Heart left ventricle (tissue), 16 donors: ENCODE measurements around the gene BAIAP2. TPM values are rescaled to one million over a fixed set of nuclear protein-coding genes. Genes with fewer than 3 reads are reported as not detected.

Experiments
- ATAC-seq, 4 donors: fragments of 200-7000 bp; cut with Tn5 transposase; one replicate each; pipeline ENCODE4 v1.9.1; 2020 to 2022; ENCODE audit warnings: moderate library complexity in 4 of 4, mild to moderate bottlenecking in 3 of 4, moderate number of reproducible peaks in 1 of 4
- DNase-seq, 5 donors: peaks; one replicate each; pipeline ENCODE4 v3.0.0-alpha.2; 2020
- H3K27ac ChIP-seq, 12 donors: fragments of 200-600 bp; sonication (generic) in 4 of 12; one replicate each; pipeline versions ENCODE4 v1.5.0 to v1.8.0; 2016 to 2022; ENCODE audit warnings: mild to moderate bottlenecking in 2 of 12
- H3K27me3 ChIP-seq, 9 donors: fragments of 200-600 bp; sonication (generic) in 2 of 9; one replicate each; pipeline versions ENCODE4 v1.5.1 to v1.8.0; 2016 to 2022; ENCODE audit warnings: mild to moderate bottlenecking in 3 of 9
- H3K36me3 ChIP-seq, 9 donors: fragments of 200-600 bp; sonication (generic) in 2 of 9; one replicate each; pipeline versions ENCODE4 v1.5.0 to v1.8.0; 2018 to 2022; ENCODE audit warnings: mild to moderate bottlenecking in 2 of 9
- H3K4me1 ChIP-seq, 12 donors: fragments of 200-600 bp; sonication (generic) in 4 of 12; one replicate each; pipeline versions ENCODE4 v1.5.0 to v1.8.0; 2016 to 2022; ENCODE audit warnings: mild to moderate bottlenecking in 3 of 12
- H3K4me3 ChIP-seq, 12 donors: fragments of 200-600 bp; sonication (generic) in 4 of 12; one replicate each; pipeline versions ENCODE4 v1.5.0 to v1.8.0; 2017 to 2022; ENCODE audit warnings: mild to moderate bottlenecking in 9 of 12, moderate library complexity in 4 of 12
- H3K9me3 ChIP-seq, 12 donors: fragments of 200-600 bp; sonication (generic) in 4 of 12; one replicate each; pipeline versions ENCODE4 v1.5.0 to v1.8.0; 2016 to 2022; ENCODE audit warnings: mild to moderate bottlenecking in 1 of 12
- POLR2A ChIP-seq, 2 donors: fragments of 450-650 bp; IDR thresholded peaks; one replicate each; pipeline ENCODE4 v1.6.1; 2017; ENCODE audit warnings: antibody characterized with exemption in 2 of 2, mild to moderate bottlenecking in 2 of 2, moderate library complexity in 2 of 2
- WGBS, 4 donors: extraction: QIAGEN DNeasy Blood & Tissue Kit in 2 of 4; methylation state at CpG; one replicate each; pipeline versions ENCODE4 v1.1.5 to v1.1.7; 2013 to 2018; 5-methylcytosine and 5-hydroxymethylcytosine counted together
- intact Hi-C, 10 donors: fragments of 100-400 bp; cut with DNase I; formaldehyde crosslinking; loops; one replicate each; pipeline versions ENCODE4 v1.11.1 to v1.14.2; 2022
- polyA plus RNA-seq, 2 donors: library from polyadenylated mRNA; stranded (reverse); fragments of 200-250 nt; gene quantifications; one replicate each; pipeline ENCODE4 v1.2.3, GENCODE V29; 2013
- total RNA-seq, 9 donors: library from RNA; depleted of rRNA in 2 of 9; stranded (reverse); fragments of >200 nt in 2 of 9; fragmentation: NEBNext Ultra II Directional in 3 of 9; extraction: Animal tissue kit (Norgen Biotek cat#: 25700) in 3 of 9; gene quantifications; one replicate each; pipeline versions ENCODE4 v1.1.0 to v1.2.4, GENCODE V29; 2016 to 2023
- TF ChIP-seq, protein P1 (sequence below), 12 donors: fragments of 200-600 bp; sonication (generic) in 4 of 12; IDR thresholded peaks; one replicate each; pipeline versions ENCODE4 v1.5.0 to v1.8.0; 2018 to 2022; ENCODE audit warnings: antibody characterized with exemption in 12 of 12, mild to moderate bottlenecking in 5 of 12
- donor health status: ischemic (EF 13 %, LVEDD 7.1; RV severe dilation, severe dysfunction).
- donor health status: healthy with polysubstance abuse.
- donor health status: DM: no; HTN: yes; CAD: no.
- donor health status: DM: no; HTN: no; CAD: no.
- donor health status: ischemic (EF 25% LVEDD 6.9; RV normal size, moderate dysfunction).
- donor health status: ischemic (EF 25% LVEDD 5.7; RV mildly dilated, moderate dysfunction).
- donor health status: healthy.
- donor health status: DM: yes; HTN: yes; CAD: no.
- donor health status: ischemic (EF 35%, LVEDD 5.7; RV mildly dilated, moderate dysfunction).
- donor health status: nonischemic (EF 11% LVEDD 7.7; RV severe dilation, severe dysfunction).
- donor health status: DM: yes; HTN: yes; CAD: no.
- donor health status: PGD.
- donor health status: ischemic (EF 29% LVEDD 5.4; RV normal size, mild dysfunction).
- donor health status: nonischemic (EF 23%, LVEDD 6.1; RV moderate dilation, normal function).

Gene BAIAP2
- total and polyA plus RNA-seq, 11 donors = 8.9 to 30.2 (median 18.5) TPM

- peak in 1 of 5 donors; percentile 52 for DNase-seq
- WGBS, 4 donors = 59 to 74% (median 64%) methylated on average over 23 to 38 of the region's 38 CpGs
- Histone ChIP-seq H3K27me3 (no peaks in the 10 kb centered on the region), H3K9me3 (no peaks in the 10 kb centered on the region), H3K27ac (peak overlapping the region; percentile 58 to 86 (median 78)), H3K4me3 (peak overlapping the region in 2 of 12 donors; percentile 12 to 24), H3K4me1 (peaks cover 14 to 85% (median 52%) of the 10 kb centered on the region in 12 donors), H3K36me3 (no peaks in the 10 kb centered on the region)
- ATAC-seq = peak; percentile 2 to 47 (median 24)
- TF ChIP-seq, protein P1, sequence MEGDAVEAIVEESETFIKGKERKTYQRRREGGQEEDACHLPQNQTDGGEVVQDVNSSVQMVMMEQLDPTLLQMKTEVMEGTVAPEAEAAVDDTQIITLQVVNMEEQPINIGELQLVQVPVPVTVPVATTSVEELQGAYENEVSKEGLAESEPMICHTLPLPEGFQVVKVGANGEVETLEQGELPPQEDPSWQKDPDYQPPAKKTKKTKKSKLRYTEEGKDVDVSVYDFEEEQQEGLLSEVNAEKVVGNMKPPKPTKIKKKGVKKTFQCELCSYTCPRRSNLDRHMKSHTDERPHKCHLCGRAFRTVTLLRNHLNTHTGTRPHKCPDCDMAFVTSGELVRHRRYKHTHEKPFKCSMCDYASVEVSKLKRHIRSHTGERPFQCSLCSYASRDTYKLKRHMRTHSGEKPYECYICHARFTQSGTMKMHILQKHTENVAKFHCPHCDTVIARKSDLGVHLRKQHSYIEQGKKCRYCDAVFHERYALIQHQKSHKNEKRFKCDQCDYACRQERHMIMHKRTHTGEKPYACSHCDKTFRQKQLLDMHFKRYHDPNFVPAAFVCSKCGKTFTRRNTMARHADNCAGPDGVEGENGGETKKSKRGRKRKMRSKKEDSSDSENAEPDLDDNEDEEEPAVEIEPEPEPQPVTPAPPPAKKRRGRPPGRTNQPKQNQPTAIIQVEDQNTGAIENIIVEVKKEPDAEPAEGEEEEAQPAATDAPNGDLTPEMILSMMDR (IDR thresholded peaks at IDR 0.05) = no peak
- no peak for TF ChIP-seq POLR2A (IDR thresholded peaks at IDR 0.05)
- intact Hi-C loops = no loop called here
Observed at GRCh38 chr17:81043725-81044427, 8.9 kb downstream of the BAIAP2 start.

- H3K27me3 ChIP-seq = no peaks in the 10 kb centered on the region
- no peaks in the 10 kb centered on the region for H3K9me3 ChIP-seq
- H3K36me3 ChIP-seq = no peaks in the 10 kb centered on the region
- 30 to 58% (median 44%) methylated on average over 12 to 14 of the region's 14 CpGs for WGBS, 4 donors
- DNase-seq = no peak
- no peak for ATAC-seq
- H3K4me3 ChIP-seq = peak overlapping the region in 6 of 12 donors; percentile 8 to 32 (median 17)
- H3K4me1 ChIP-seq = peaks cover 14 to 85% (median 56%) of the 10 kb centered on the region in 12 donors
- TF ChIP-seq, protein P1 (IDR thresholded peaks at IDR 0.05) = no peak
- no peak for TF ChIP-seq POLR2A (IDR thresholded peaks at IDR 0.05)
- intact Hi-C loops = no loop called here
- H3K27ac ChIP-seq = peak overlapping the region; percentile 58 to 86 (median 78)
Observed at GRCh38 chr17:81044428-81044763, 9.4 kb downstream of the BAIAP2 start.

DNA sequence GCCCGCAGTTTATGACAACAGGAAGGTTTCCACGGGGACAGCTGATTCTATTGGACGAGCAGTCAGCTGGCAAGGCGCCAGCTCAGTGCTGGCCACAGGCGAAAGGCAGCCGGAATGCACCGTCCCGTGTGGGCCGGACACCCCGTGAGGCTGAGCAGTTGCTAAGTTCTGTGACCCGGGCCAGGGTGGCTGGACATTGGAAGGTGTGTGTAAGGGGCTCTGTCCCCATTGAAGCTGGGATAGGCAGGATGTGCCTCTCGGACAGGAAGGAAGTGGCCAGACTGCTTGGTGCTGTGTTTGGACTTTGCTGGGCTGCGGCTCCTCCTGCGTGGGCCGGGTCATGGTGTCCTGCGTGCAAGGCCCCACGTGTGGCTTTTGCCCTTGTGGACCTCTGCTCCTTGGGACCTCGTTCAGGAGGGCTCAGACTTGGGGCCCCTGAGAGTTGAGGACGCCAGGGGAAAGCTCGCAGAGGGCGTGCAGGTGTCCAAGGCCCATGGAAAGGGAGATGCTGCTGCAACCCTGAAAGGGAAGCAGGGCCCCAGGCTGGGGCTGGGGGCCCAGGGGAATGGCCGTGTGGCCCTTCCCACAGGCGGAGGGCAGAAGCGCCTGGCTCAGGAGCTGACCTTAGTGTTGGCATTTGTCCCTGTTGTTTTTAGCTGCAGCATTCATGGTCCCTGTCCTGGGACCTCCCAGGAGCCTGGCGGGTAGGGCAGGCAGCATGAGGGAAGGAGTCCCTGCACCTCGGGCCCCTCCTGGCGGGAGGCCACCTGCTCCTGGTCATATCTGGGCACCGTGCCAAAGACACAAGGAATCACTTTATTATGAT lies 10.0 kb downstream of the BAIAP2 start:
- peak; percentile 88 to 97 (median 92) for DNase-seq
- 15 to 25% (median 20%) methylated on average over 17 to 28 of the region's 28 CpGs for WGBS, 4 donors
- TF ChIP-seq, protein P1 (IDR thresholded peaks at IDR 0.05) = no peak
- no peak for TF ChIP-seq POLR2A (IDR thresholded peaks at IDR 0.05)
- intact Hi-C loops = loop anchor here in 1 of 10 donors (1.0 kb wide), 1 partner anchor 12 kb away; no protein-coding TSS in a partner anchor
- Histone ChIP-seq H3K4me1 (peaks cover 14 to 85% (median 60%) of the 10 kb centered on the region in 12 donors), H3K9me3 (no peaks in the 10 kb centered on the region), H3K27ac (peak overlapping the region; percentile 58 to 86 (median 78)), H3K36me3 (no peaks in the 10 kb centered on the region), H3K4me3 (peak overlapping the region in 8 of 12 donors; percentile 8 to 32 (median 18)), H3K27me3 (no peaks in the 10 kb centered on the region)
- peak; percentile 62 to 87 (median 81) for ATAC-seq

- H3K4me3 ChIP-seq = peak overlapping the region in 1 of 12 donors; percentile 19
- no peak for ATAC-seq
- peak overlapping the region; percentile 58 to 86 (median 78) for H3K27ac ChIP-seq
- no peaks in the 10 kb centered on the region for H3K27me3 ChIP-seq
- peaks cover 14 to 85% (median 58%) of the 10 kb centered on the region in 12 donors for H3K4me1 ChIP-seq
- TF ChIP-seq POLR2A (IDR thresholded peaks at IDR 0.05) = no peak
- TF ChIP-seq, protein P1 (IDR thresholded peaks at IDR 0.05) = no peak
- no peaks in the 10 kb centered on the region for H3K9me3 ChIP-seq
- no peak for DNase-seq
- intact Hi-C loops = loop anchor here in 1 of 10 donors (1.0 kb wide), 1 partner anchor 12 kb away; no protein-coding TSS in a partner anchor
- H3K36me3 ChIP-seq = no peaks in the 10 kb centered on the region
- WGBS, 4 donors = 46 to 74% (median 69%) methylated on average over 5 to 9 of the region's 9 CpGs
Observed at GRCh38 chr17:81045590-81046095, 10.7 kb downstream of the BAIAP2 start.
